ENCODE measurements around the gene ITGA5.

DNA sequence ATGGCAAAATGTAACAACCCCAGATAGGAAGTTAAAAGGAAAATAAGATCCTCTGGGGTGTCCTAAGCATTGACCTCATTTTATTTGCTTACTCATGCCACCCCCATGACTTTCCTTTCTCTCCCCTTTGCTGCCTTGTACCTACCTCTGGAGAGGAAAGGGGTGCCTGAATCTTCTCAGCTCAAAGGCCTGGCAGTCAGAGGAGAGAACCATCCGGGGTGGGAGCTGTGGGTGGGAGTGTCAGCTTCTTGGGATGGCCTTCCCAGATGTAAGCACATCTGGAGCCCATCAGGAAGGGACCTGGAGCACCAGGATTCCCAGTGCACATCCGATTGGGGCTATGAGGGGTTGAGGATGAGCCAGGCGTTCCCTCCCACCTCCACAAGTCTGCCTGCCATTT, 5.2 kb upstream of the ITGA5 start:
- no peak for TF ChIP-seq EZH2 (IDR thresholded peaks at IDR 0.05; ENCODE audit: borderline replicate concordance, low read depth, low read length, poor library complexity, severe bottlenecking)
- TF ChIP-seq, protein P1, sequence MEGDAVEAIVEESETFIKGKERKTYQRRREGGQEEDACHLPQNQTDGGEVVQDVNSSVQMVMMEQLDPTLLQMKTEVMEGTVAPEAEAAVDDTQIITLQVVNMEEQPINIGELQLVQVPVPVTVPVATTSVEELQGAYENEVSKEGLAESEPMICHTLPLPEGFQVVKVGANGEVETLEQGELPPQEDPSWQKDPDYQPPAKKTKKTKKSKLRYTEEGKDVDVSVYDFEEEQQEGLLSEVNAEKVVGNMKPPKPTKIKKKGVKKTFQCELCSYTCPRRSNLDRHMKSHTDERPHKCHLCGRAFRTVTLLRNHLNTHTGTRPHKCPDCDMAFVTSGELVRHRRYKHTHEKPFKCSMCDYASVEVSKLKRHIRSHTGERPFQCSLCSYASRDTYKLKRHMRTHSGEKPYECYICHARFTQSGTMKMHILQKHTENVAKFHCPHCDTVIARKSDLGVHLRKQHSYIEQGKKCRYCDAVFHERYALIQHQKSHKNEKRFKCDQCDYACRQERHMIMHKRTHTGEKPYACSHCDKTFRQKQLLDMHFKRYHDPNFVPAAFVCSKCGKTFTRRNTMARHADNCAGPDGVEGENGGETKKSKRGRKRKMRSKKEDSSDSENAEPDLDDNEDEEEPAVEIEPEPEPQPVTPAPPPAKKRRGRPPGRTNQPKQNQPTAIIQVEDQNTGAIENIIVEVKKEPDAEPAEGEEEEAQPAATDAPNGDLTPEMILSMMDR (conservative IDR thresholded peaks at IDR 0.05; ENCODE audit: low read depth, low read length) = no peak

Data from A673 (cell line).